Neural cell (in vitro differentiated cells): ENCODE data around the gene DNAL1. TPM values are rescaled to one million over a fixed set of nuclear protein-coding genes. Genes with fewer than 3 reads are reported as not detected.

ENCODE experiments used
- H2AFZ ChIP-seq: fragments of 200-600, 300-800 bp; sonication (generic), shearing (Covaris generic); 2 replicates; pipeline ENCODE4 v1.6.0; 2014; ENCODE audit warnings: low read depth, mild to moderate bottlenecking, antibody characterized with exemption, low read length, moderate library complexity
- H3F3A ChIP-seq: fragments of 200-600 bp; shearing (Covaris generic); 2 replicates; pipeline ENCODE4 v1.6.1; 2016; ENCODE audit warnings: mild to moderate bottlenecking, moderate library complexity, mixed read lengths, antibody characterized with exemption, low read length; ENCODE audit not compliant: insufficient read depth, poor library complexity, severe bottlenecking
- H3K27ac ChIP-seq: fragments of 200-600, 300-800 bp; sonication (generic), shearing (Covaris generic); 2 replicates; pipeline ENCODE4 v1.5.1; 2014; ENCODE audit warnings: mild to moderate bottlenecking, low read length, moderate library complexity
- H3K27me3 ChIP-seq: fragments of 300-800, 200-600 bp; sonication (generic), shearing (Covaris generic); 2 replicates; pipeline ENCODE4 v1.6.0; 2014; ENCODE audit warnings: mild to moderate bottlenecking, low read depth, low read length, moderate library complexity; ENCODE audit not compliant: insufficient read depth
- H3K36me3 ChIP-seq: fragments of 300-800, 200-600 bp; sonication (generic), shearing (Covaris generic); 2 replicates; pipeline ENCODE4 v1.5.1; 2014; ENCODE audit warnings: mild to moderate bottlenecking, antibody characterized with exemption, low read length, moderate library complexity; ENCODE audit not compliant: insufficient read depth
- H3K4me2 ChIP-seq: fragments of 300-800, 200-600 bp; sonication (generic), shearing (Covaris generic); 2 replicates; pipeline ENCODE4 v1.6.0; 2014; ENCODE audit warnings: mild to moderate bottlenecking, low read length
- H3K4me3 ChIP-seq: fragments of 300-800, 200-600 bp; sonication (generic), shearing (Covaris generic); 2 replicates; pipeline ENCODE4 v1.5.1; 2014; ENCODE audit warnings: mild to moderate bottlenecking, low read length, moderate library complexity
- H3K79me2 ChIP-seq: fragments of 200-600 bp; shearing (Covaris generic); replicated peaks from 2 replicates; pipeline ENCODE4 v1.6.0; 2014; ENCODE audit warnings: mild to moderate bottlenecking, low read length, moderate library complexity; ENCODE audit not compliant: insufficient read depth
- H3K9ac ChIP-seq: fragments of 300-800, 200-600 bp; sonication (generic), shearing (Covaris generic); 2 replicates; pipeline ENCODE4 v1.6.1; 2016; ENCODE audit warnings: mild to moderate bottlenecking, low read length, mixed read lengths
- H3K9me2 ChIP-seq: fragments of 200-600 bp; shearing (Covaris generic); 2 replicates; pipeline ENCODE4 v1.6.1; 2016; ENCODE audit warnings: mild to moderate bottlenecking, low read length, mixed read lengths; ENCODE audit not compliant: insufficient read depth
- H3K9me3 ChIP-seq: fragments of 200-600, 300-800 bp; sonication (generic), shearing (Covaris generic); 2 replicates; pipeline ENCODE4 v1.6.1; 2016; ENCODE audit warnings: mild to moderate bottlenecking, mixed run types, low read length, moderate library complexity, mixed read lengths
- H4K20me1 ChIP-seq: fragments of 200-600 bp; shearing (Covaris generic); 2 replicates; pipeline ENCODE4 v1.6.1; 2016; ENCODE audit warnings: mild to moderate bottlenecking, mixed run types; ENCODE audit not compliant: insufficient read depth
- EP300 ChIP-seq: fragments of 450-650 bp; conservative IDR thresholded peaks from 2 replicates; pipeline ENCODE4 v1.6.1; 2014; ENCODE audit warnings: antibody characterized with exemption, mild to moderate bottlenecking, moderate library complexity; ENCODE audit not compliant: poor library complexity, severe bottlenecking
- EZH2 ChIP-seq: fragments of 200-600, 300-800 bp; shearing (Covaris generic), sonication (generic); IDR thresholded peaks from 2 replicates; pipeline ENCODE4 v1.6.1; 2014; ENCODE audit warnings: antibody characterized with exemption, low read length, borderline replicate concordance, mild to moderate bottlenecking; ENCODE audit not compliant: insufficient read depth, poor library complexity, severe bottlenecking
- MXI1 ChIP-seq: fragments of 450-650 bp; conservative IDR thresholded peaks from 2 replicates; pipeline ENCODE4 v1.6.1; 2014; ENCODE audit warnings: antibody characterized with exemption, mild to moderate bottlenecking; ENCODE audit not compliant: poor library complexity, severe bottlenecking
- POLR2AphosphoS5 ChIP-seq: IDR thresholded peaks from 2 replicates; pipeline ENCODE4 v1.6.1; 2012
- RAD21 ChIP-seq: fragments of 450-650 bp; conservative IDR thresholded peaks from 2 replicates; pipeline ENCODE4 v1.6.1; 2014; ENCODE audit warnings: antibody characterized with exemption, mild to moderate bottlenecking, moderate library complexity
- SMC3 ChIP-seq: fragments of 450-650 bp; conservative IDR thresholded peaks from 2 replicates; pipeline ENCODE4 v1.6.1; 2014; ENCODE audit warnings: antibody characterized with exemption, mild to moderate bottlenecking, moderate library complexity; ENCODE audit not compliant: poor library complexity
- TAF1 ChIP-seq: IDR thresholded peaks from 2 replicates; pipeline ENCODE4 v1.6.1; 2012; ENCODE audit warnings: low read depth
- polyA plus RNA-seq: library from polyadenylated mRNA; depleted of rRNA; stranded (reverse); fragments of >200 nt; gene quantifications from 2 replicates; pipeline ENCODE4 v1.2.3, GENCODE V29; 2014
- TF ChIP-seq, protein P1 (sequence below): fragments of 450-650 bp; IDR thresholded peaks from 2 replicates; pipeline ENCODE4 v1.5.1; 2014; ENCODE audit warnings: antibody characterized with exemption, mild to moderate bottlenecking, moderate library complexity; ENCODE audit not compliant: poor library complexity, severe bottlenecking
- TF ChIP-seq, protein P2 (sequence below): IDR thresholded peaks from 2 replicates; pipeline ENCODE4 v1.6.1; 2012; ENCODE audit warnings: borderline replicate concordance

The DNAL1 gene
- polyA plus RNA-seq, 1 donor from 2014 or later: 33.4 TPM

DNA sequence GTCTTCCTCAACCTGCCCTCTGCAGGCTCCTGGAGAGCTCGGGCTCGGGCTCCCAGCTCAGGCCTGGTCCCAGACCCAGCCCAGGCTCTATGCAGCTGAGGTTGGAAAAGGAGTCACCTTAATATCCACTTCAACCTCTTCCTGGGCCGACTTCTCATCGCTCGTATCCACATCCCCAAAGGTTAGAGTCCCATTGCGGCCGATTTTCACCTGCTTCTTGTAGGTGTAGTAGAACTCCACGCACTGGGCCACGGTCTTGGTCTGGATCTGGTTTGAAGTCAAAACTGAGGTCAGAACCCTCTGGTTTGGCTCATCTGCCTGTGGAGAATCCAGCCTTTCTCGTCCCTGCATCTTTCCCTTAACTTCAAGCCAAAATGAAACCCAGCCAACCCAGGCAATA, 77.8 kb downstream of the DNAL1 start:
- Histone ChIP-seq H3F3A (no peaks in the 10 kb centered on the region), H2AFZ (no peak overlapping the region), H3K27me3 (no peaks in the 10 kb centered on the region), H3K9ac (no peak overlapping the region), H3K9me3 (no peaks in the 10 kb centered on the region), H4K20me1 (no peaks in the 10 kb centered on the region), H3K79me2 (peaks cover 9% of the 10 kb centered on the region), H3K9me2 (no peaks in the 10 kb centered on the region), H3K36me3 (no peaks in the 10 kb centered on the region), H3K4me3 (no peak overlapping the region), H3K27ac (no peak overlapping the region), H3K4me2 (no peak overlapping the region)
- TF ChIP-seq, protein P1, sequence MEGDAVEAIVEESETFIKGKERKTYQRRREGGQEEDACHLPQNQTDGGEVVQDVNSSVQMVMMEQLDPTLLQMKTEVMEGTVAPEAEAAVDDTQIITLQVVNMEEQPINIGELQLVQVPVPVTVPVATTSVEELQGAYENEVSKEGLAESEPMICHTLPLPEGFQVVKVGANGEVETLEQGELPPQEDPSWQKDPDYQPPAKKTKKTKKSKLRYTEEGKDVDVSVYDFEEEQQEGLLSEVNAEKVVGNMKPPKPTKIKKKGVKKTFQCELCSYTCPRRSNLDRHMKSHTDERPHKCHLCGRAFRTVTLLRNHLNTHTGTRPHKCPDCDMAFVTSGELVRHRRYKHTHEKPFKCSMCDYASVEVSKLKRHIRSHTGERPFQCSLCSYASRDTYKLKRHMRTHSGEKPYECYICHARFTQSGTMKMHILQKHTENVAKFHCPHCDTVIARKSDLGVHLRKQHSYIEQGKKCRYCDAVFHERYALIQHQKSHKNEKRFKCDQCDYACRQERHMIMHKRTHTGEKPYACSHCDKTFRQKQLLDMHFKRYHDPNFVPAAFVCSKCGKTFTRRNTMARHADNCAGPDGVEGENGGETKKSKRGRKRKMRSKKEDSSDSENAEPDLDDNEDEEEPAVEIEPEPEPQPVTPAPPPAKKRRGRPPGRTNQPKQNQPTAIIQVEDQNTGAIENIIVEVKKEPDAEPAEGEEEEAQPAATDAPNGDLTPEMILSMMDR: no peak
- TF ChIP-seq EP300 (no peak), POLR2AphosphoS5 (no peak), TAF1 (no peak), SMC3 (no peak), EZH2 (no peak), MXI1 (no peak), RAD21 (no peak)
- TF ChIP-seq, protein P2, sequence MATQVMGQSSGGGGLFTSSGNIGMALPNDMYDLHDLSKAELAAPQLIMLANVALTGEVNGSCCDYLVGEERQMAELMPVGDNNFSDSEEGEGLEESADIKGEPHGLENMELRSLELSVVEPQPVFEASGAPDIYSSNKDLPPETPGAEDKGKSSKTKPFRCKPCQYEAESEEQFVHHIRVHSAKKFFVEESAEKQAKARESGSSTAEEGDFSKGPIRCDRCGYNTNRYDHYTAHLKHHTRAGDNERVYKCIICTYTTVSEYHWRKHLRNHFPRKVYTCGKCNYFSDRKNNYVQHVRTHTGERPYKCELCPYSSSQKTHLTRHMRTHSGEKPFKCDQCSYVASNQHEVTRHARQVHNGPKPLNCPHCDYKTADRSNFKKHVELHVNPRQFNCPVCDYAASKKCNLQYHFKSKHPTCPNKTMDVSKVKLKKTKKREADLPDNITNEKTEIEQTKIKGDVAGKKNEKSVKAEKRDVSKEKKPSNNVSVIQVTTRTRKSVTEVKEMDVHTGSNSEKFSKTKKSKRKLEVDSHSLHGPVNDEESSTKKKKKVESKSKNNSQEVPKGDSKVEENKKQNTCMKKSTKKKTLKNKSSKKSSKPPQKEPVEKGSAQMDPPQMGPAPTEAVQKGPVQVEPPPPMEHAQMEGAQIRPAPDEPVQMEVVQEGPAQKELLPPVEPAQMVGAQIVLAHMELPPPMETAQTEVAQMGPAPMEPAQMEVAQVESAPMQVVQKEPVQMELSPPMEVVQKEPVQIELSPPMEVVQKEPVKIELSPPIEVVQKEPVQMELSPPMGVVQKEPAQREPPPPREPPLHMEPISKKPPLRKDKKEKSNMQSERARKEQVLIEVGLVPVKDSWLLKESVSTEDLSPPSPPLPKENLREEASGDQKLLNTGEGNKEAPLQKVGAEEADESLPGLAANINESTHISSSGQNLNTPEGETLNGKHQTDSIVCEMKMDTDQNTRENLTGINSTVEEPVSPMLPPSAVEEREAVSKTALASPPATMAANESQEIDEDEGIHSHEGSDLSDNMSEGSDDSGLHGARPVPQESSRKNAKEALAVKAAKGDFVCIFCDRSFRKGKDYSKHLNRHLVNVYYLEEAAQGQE: no peak

DNA sequence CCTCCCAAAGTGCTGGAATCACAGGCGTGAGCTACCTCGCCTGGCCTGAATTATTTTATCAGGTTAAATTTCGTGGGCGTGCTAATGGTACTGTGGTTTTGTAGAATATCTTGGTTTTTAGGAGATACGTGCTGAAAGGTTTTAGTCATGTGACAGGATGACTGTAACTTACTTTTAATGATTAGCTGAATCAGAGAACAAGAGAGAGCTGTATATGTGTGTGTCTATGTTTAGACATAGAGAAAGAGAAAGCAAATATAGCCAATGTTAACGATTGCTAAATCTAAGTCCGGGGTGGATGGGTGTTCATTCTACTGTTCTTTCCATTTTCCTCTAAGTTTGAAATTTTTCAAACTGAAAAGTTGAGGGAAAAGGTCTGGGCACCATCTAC, 78.6 kb downstream of the DNAL1 start:
- no peak overlapping the region for H2AFZ ChIP-seq
- H4K20me1 ChIP-seq: no peaks in the 10 kb centered on the region
- TF ChIP-seq, protein P1: no peak
- TF ChIP-seq TAF1 (no peak), RAD21 (no peak), EZH2 (no peak), SMC3 (no peak), POLR2AphosphoS5 (no peak), MXI1 (no peak), EP300 (no peak)
- TF ChIP-seq, protein P2: no peak
- H3K9me3 ChIP-seq: no peaks in the 10 kb centered on the region
- no peaks in the 10 kb centered on the region for H3F3A ChIP-seq
- no peak overlapping the region for H3K27ac ChIP-seq
- peaks cover under 1% of the 10 kb centered on the region for H3K79me2 ChIP-seq
- no peak overlapping the region for H3K4me3 ChIP-seq
- no peaks in the 10 kb centered on the region for H3K9me2 ChIP-seq
- H3K27me3 ChIP-seq: no peaks in the 10 kb centered on the region
- no peak overlapping the region for H3K4me2 ChIP-seq
- H3K9ac ChIP-seq: no peak overlapping the region
- no peaks in the 10 kb centered on the region for H3K36me3 ChIP-seq
